ENCODE measurements around the gene EZR.

GRCh38 chr6:158849899-158850806 is 31.0 kb upstream of the EZR start:
- TF ChIP-seq CTCF (IDR thresholded peaks at IDR 0.05) (peak in 3 of 6 experiments; percentile 31 to 44 (median 36)), POLR2A (IDR thresholded peaks at IDR 0.05) (peak in 1 of 2 donors; percentile 65)

All from Peyer's patch (tissue), 4 donors.